Tibial nerve (tissue), 4 donors: Measurements from ENCODE around the gene TTC39A. TPM values are rescaled to one million over a fixed set of nuclear protein-coding genes. Genes with fewer than 3 reads are reported as not detected.

Experiments
- DNase-seq, 2 donors: peaks; one replicate each; pipeline ENCODE4 v3.0.0-alpha.2; 2019; ENCODE audit warnings: low spot score in 2 of 2
- H3K27ac ChIP-seq, 4 donors: fragments of 200-600 bp; sonication (generic) in 3 of 4; one replicate each; pipeline ENCODE4 v1.5.1; 2017 to 2019; ENCODE audit warnings: mild to moderate bottlenecking in 1 of 4
- H3K27me3 ChIP-seq, 2 donors: fragments of 200-600 bp; sonication (generic) in 1 of 2; one replicate each; pipeline versions ENCODE4 v1.5.1 to v1.6.0; 2017 to 2019
- H3K36me3 ChIP-seq, 3 donors: fragments of 200-600 bp; sonication (generic); one replicate each; pipeline ENCODE4 v1.5.1; 2018 to 2019
- H3K4me1 ChIP-seq, 4 donors: fragments of 200-600 bp; sonication (generic) in 3 of 4; one replicate each; pipeline ENCODE4 v1.5.1; 2017 to 2019
- H3K4me3 ChIP-seq, 4 donors: fragments of 200-600 bp; sonication (generic) in 3 of 4; one replicate each; pipeline ENCODE4 v1.5.1; 2017 to 2019; ENCODE audit warnings: mild to moderate bottlenecking in 1 of 4, moderate library complexity in 1 of 4
- H3K9me3 ChIP-seq, 4 donors: fragments of 200-600 bp; sonication (generic) in 3 of 4; one replicate each; pipeline ENCODE4 v1.5.1; 2017 to 2019
- CTCF ChIP-seq, 5 experiments: fragments of 200-600 bp in 3 of 5; fragments of 450-650 bp in 2 of 5; sonication (generic) in 3 of 5; IDR thresholded peaks; one replicate each; pipeline ENCODE4 v1.5.1; 2016 to 2019; ENCODE audit warnings: antibody characterized with exemption in 5 of 5, mild to moderate bottlenecking in 3 of 5, moderate library complexity in 2 of 5
- EP300 ChIP-seq, 2 donors: sonication (generic); formaldehyde crosslinking; IDR thresholded peaks; one replicate each; pipeline ENCODE4 v1.6.1; 2017; ENCODE audit warnings: antibody characterized with exemption in 2 of 2, mild to moderate bottlenecking in 1 of 2
- POLR2A ChIP-seq, 2 donors: fragments of 450-650 bp; IDR thresholded peaks; one replicate each; pipeline ENCODE4 v1.6.1; 2017; ENCODE audit warnings: antibody characterized with exemption in 2 of 2, mild to moderate bottlenecking in 2 of 2, moderate library complexity in 2 of 2
- WGBS, 2 donors: methylation state at CpG; one replicate each; pipeline ENCODE4 v1.1.5; 2018; 5-methylcytosine and 5-hydroxymethylcytosine counted together
- total RNA-seq, 4 donors: library from RNA; depleted of rRNA; stranded (reverse); fragments of >200 nt; gene quantifications; one replicate each; pipeline ENCODE4 v1.1.0, GENCODE V29; 2016

The TTC39A gene
- total RNA-seq, 4 donors from 2014 or later = 0.20 to 2.4 (median 0.84) TPM; not detected in 1

GRCh38 chr1:51323778-51324177 lies 6.6 kb downstream of the TTC39A start:
- Histone ChIP-seq H3K4me1 (no peaks in the 10 kb centered on the region), H3K27me3 (peaks cover 0 to 8% of the 10 kb centered on the region in 2 donors), H3K9me3 (no peaks in the 10 kb centered on the region), H3K4me3 (no peak overlapping the region), H3K36me3 (no peaks in the 10 kb centered on the region), H3K27ac (no peak overlapping the region)
- no peak for TF ChIP-seq EP300 (IDR thresholded peaks at IDR 0.05)
- no peak for TF ChIP-seq POLR2A (IDR thresholded peaks at IDR 0.05)
- TF ChIP-seq CTCF (IDR thresholded peaks at IDR 0.05) = no peak
- DNase-seq = no peak

- TF ChIP-seq EP300 (IDR thresholded peaks at IDR 0.05) (no peak), CTCF (IDR thresholded peaks at IDR 0.05) (no peak), POLR2A (IDR thresholded peaks at IDR 0.05) (no peak)
- DNase-seq = no peak
- H3K36me3 ChIP-seq = no peaks in the 10 kb centered on the region
- H3K4me1 ChIP-seq = no peaks in the 10 kb centered on the region
- no peak overlapping the region for H3K4me3 ChIP-seq
- H3K27me3 ChIP-seq = peaks cover 0 to 8% of the 10 kb centered on the region in 2 donors
- no peak overlapping the region for H3K27ac ChIP-seq
- 81 to 86% methylated on average over 4 of the region's 4 CpGs for WGBS, 2 donors
- H3K9me3 ChIP-seq = no peaks in the 10 kb centered on the region
Measured at GRCh38 chr1:51322417-51323101, 7.8 kb downstream of the TTC39A start.

GRCh38 chr1:51321924-51322280 lies 8.5 kb downstream of the TTC39A start:
- TF ChIP-seq CTCF (IDR thresholded peaks at IDR 0.05) (no peak), POLR2A (IDR thresholded peaks at IDR 0.05) (no peak), EP300 (IDR thresholded peaks at IDR 0.05) (no peak)
- Histone ChIP-seq H3K27ac (no peak overlapping the region), H3K9me3 (no peaks in the 10 kb centered on the region), H3K4me3 (no peak overlapping the region), H3K36me3 (no peaks in the 10 kb centered on the region), H3K4me1 (no peaks in the 10 kb centered on the region), H3K27me3 (peaks cover 0 to 4% of the 10 kb centered on the region in 2 donors)
- DNase-seq = no peak
- WGBS, 2 donors = 83 to 100% methylated on average over 1 to 2 of the region's 2 CpGs

GRCh38 chr1:51320967-51321923 lies 9.1 kb downstream of the TTC39A start:
- Histone ChIP-seq H3K36me3 (no peaks in the 10 kb centered on the region), H3K9me3 (no peaks in the 10 kb centered on the region), H3K27me3 (no peaks in the 10 kb centered on the region), H3K27ac (no peak overlapping the region), H3K4me3 (no peak overlapping the region), H3K4me1 (no peaks in the 10 kb centered on the region)
- no peak for TF ChIP-seq EP300 (IDR thresholded peaks at IDR 0.05)
- TF ChIP-seq POLR2A (IDR thresholded peaks at IDR 0.05) = no peak
- TF ChIP-seq CTCF (IDR thresholded peaks at IDR 0.05) = no peak
- no peak for DNase-seq
- 88 to 92% methylated on average over 9 to 11 of the region's 11 CpGs for WGBS, 2 donors

- no peaks in the 10 kb centered on the region for H3K36me3 ChIP-seq
- DNase-seq = no peak
- H3K4me1 ChIP-seq = no peaks in the 10 kb centered on the region
- H3K27ac ChIP-seq = no peak overlapping the region
- H3K27me3 ChIP-seq = no peaks in the 10 kb centered on the region
- 83 to 88% methylated on average over 7 of the region's 7 CpGs for WGBS, 2 donors
- H3K4me3 ChIP-seq = no peak overlapping the region
- no peaks in the 10 kb centered on the region for H3K9me3 ChIP-seq
- TF ChIP-seq EP300 (IDR thresholded peaks at IDR 0.05) = no peak
- TF ChIP-seq POLR2A (IDR thresholded peaks at IDR 0.05) = no peak
- no peak for TF ChIP-seq CTCF (IDR thresholded peaks at IDR 0.05)
Measured at GRCh38 chr1:51317798-51318197, 12.6 kb downstream of the TTC39A start.
